ENCODE data around the gene ULK4.

GRCh38 chr3:41457176-41457575, 504.7 kb downstream of the ULK4 start:
- no peak for TF ChIP-seq REST (IDR thresholded peaks at IDR 0.05; ENCODE audit: insufficient replicate concordance, low read depth)
- TF ChIP-seq CTCF (IDR thresholded peaks at IDR 0.05; ENCODE audit: insufficient read depth, low read length): no peak
